ENCODE data around the gene POU2AF3. TPM values are rescaled to one million over a fixed set of nuclear protein-coding genes. Genes with fewer than 3 reads are reported as not detected.

POU2AF3 gene
- total RNA-seq, 1 donor from 2014 or later: 2.6 TPM

DNA sequence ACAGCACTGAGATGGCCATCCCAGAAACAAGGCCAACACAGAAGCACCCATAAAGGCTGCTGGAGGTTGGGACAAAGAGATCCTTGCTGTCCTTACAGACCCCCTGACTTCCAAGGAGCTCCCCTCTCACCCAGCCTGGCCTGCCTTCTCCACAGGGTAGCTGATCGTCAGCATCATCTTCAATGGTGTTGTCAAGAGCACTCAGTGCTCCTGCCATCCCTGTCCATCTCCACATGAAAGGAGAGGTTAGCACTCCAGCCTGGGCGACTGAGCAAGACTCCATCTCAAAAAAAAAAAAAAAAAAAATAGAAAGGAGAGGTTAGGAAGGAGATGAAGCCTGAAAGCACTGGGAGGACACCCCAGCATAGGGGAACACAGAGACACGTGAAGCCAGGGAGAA is 2.1 kb upstream of the POU2AF3 start:
- TF ChIP-seq, protein P1, sequence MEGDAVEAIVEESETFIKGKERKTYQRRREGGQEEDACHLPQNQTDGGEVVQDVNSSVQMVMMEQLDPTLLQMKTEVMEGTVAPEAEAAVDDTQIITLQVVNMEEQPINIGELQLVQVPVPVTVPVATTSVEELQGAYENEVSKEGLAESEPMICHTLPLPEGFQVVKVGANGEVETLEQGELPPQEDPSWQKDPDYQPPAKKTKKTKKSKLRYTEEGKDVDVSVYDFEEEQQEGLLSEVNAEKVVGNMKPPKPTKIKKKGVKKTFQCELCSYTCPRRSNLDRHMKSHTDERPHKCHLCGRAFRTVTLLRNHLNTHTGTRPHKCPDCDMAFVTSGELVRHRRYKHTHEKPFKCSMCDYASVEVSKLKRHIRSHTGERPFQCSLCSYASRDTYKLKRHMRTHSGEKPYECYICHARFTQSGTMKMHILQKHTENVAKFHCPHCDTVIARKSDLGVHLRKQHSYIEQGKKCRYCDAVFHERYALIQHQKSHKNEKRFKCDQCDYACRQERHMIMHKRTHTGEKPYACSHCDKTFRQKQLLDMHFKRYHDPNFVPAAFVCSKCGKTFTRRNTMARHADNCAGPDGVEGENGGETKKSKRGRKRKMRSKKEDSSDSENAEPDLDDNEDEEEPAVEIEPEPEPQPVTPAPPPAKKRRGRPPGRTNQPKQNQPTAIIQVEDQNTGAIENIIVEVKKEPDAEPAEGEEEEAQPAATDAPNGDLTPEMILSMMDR (conservative IDR thresholded peaks at IDR 0.05): no peak
- Mint-ChIP-seq H3K36me3 (no peaks in the 10 kb centered on the region), H3K4me3 (no peak overlapping the region), H3K27me3 (peaks cover 22% of the 10 kb centered on the region), H3K4me1 (ENCODE audit: unreplicated experiment) (no peaks in the 10 kb centered on the region), H3K9me3 (no peaks in the 10 kb centered on the region), H3K27ac (no peak overlapping the region)
- DNase-seq (ENCODE audit: extremely low spot score, unreplicated experiment): no peak

DNA sequence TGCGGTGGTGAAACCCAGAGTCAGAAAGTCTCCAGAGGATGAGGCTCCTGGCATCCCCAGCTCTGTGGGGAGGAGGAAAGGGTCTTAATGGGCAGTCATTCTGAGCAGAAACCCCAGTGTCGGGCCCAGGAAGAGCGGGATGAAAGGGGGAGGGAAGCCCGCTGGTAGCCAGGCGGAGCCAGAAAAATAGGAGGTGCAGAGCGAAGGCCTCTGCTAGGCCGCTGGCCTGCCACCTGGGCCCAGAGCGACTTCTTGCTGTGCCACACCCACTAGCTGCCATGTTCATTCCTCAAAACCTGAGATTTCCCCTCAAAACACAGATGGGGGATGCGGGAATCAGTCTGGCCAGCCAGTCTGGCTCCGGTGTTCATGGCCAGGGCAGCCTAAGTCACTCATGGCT is 650 bp upstream of the POU2AF3 start:
- H3K36me3 Mint-ChIP-seq: no peaks in the 10 kb centered on the region
- H3K4me1 Mint-ChIP-seq (ENCODE audit: unreplicated experiment): peaks cover 10% of the 10 kb centered on the region
- peak overlapping the region; percentile 54 for H3K27ac Mint-ChIP-seq
- no peaks in the 10 kb centered on the region for H3K9me3 Mint-ChIP-seq
- TF ChIP-seq, protein P1 (conservative IDR thresholded peaks at IDR 0.05): no peak
- H3K4me3 Mint-ChIP-seq: peak overlapping the region; percentile 81
- peaks cover 22% of the 10 kb centered on the region for H3K27me3 Mint-ChIP-seq
- DNase-seq (ENCODE audit: extremely low spot score, unreplicated experiment): no peak

DNA sequence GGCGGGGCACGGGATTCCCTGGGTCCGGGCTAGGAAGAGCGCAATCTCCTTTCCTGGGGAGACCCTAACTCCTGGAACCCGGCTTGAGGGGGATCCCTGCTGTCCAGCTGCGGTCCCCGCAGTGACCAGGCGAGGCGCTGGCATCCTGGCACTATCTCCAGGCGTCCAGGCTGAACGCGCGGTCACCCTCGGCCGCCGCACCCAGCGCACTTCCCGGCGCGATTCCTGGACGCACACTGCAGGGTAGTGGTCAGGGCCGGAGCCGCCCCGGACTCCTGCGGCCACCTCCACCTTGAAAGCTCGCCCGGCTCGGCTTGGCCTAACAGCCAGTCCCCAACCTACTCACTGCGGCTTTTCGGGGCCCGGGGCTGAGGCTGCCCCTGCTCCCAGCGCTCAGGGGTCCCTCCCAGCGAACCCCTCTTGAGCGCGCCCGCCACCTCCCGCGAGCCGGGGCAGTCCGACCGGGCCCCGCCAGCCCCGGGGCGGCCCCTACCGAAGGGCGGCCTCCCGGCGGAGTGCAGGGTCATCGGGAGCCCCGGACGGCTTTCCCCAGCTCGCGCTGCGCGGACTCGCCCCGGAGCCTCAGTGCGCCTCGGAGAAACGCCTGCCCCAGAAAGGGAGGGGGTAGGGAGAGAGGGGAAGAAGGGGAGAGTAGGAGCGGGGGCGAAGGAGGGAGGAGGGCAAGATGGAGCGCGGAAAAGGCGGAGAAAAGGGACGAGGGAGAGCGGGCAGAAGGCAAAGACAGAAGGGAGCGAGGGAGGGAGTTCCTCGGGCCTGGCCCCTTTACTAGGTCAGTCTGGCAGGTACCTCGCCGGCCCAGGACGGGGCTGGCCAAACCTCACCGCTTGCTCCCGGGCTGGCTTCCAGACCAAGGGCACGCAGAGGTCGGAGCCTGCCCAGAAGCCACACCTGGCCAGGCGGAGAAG is 1.0 kb downstream of the POU2AF3 start:
- H3K36me3 Mint-ChIP-seq: no peaks in the 10 kb centered on the region
- peaks cover 20% of the 10 kb centered on the region for H3K4me1 Mint-ChIP-seq (ENCODE audit: unreplicated experiment)
- TF ChIP-seq, protein P1 (conservative IDR thresholded peaks at IDR 0.05): peak; percentile 76
- H3K27ac Mint-ChIP-seq: no peak overlapping the region
- H3K27me3 Mint-ChIP-seq: peaks cover 22% of the 10 kb centered on the region
- peak overlapping the region; percentile 81 for H3K4me3 Mint-ChIP-seq
- DNase-seq (ENCODE audit: extremely low spot score, unreplicated experiment): peak; percentile 79
- no peaks in the 10 kb centered on the region for H3K9me3 Mint-ChIP-seq

DNA sequence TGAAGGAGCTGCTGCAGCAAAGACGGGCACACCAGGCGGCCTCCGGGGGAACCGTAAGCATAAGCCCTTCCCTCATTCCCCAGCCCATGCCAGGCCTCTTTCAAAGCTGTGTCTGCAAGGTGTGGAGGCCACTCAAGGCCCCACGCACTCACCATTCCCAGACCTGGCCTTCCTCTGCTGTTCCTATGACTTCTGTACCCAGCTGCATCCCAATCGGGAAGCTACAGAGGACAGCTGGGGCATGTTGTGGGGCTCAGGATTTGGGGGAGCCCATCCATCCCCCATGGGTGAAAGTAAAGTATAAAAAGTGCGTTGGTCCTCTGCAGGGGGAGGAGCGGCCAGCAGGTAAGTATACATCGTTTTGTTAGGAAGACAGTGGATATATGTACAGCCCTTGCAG is 2.2 kb downstream of the POU2AF3 start:
- peak overlapping the region; percentile 81 for H3K4me3 Mint-ChIP-seq
- peaks cover 26% of the 10 kb centered on the region for H3K27me3 Mint-ChIP-seq
- DNase-seq (ENCODE audit: extremely low spot score, unreplicated experiment): no peak
- peaks cover 28% of the 10 kb centered on the region for H3K4me1 Mint-ChIP-seq (ENCODE audit: unreplicated experiment)
- H3K27ac Mint-ChIP-seq: peak overlapping the region; percentile 65
- H3K36me3 Mint-ChIP-seq: peaks cover 3% of the 10 kb centered on the region
- TF ChIP-seq, protein P1 (conservative IDR thresholded peaks at IDR 0.05): no peak
- no peaks in the 10 kb centered on the region for H3K9me3 Mint-ChIP-seq

DNA sequence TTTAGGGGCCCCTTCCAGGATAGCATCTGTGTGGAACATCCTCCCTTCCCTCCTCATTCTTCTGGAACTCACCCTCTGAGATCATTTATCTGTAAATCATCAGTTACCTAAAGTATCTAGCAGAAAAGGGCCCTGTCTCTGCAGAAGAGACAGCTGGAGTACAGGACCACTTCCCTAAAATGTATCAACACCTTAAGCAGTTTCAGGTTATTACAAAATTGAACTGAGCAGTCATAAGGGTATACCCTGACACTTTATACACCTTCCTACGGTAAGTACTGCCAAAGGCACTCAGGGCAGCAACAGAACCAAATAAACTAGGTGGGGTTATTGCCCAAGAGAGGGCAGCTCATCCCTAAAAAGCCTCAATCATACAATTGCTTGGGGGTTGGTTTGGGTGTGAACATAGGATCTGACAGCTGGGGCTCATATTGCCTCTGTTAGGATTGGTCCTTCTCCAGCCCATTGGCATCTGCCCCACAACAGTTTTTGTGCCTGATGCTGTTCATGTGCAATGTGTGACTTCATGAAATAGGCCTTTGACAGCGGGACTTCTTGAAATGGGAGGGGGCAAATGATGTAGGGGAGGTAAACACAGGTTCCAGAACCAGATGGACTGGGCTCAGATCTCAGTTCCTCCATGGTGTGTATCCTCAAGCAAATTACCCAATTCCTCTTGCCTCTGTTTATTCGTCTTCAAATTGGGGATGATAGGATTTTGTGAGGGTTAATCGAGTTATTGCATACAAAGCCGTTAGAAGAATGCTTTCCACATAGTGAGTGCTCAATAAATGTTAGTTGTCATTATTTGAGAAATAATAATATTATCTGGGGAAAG is 2.9 kb downstream of the POU2AF3 start:
- Mint-ChIP-seq H3K4me3 (peak overlapping the region; percentile 81), H3K9me3 (no peaks in the 10 kb centered on the region), H3K36me3 (peaks cover 4% of the 10 kb centered on the region), H3K27ac (peak overlapping the region; percentile 65), H3K27me3 (peaks cover 26% of the 10 kb centered on the region), H3K4me1 (ENCODE audit: unreplicated experiment) (peaks cover 29% of the 10 kb centered on the region)
- DNase-seq (ENCODE audit: extremely low spot score, unreplicated experiment): no peak
- TF ChIP-seq, protein P1 (conservative IDR thresholded peaks at IDR 0.05): no peak
